A204.1 (cell line): ENCODE data around the gene PPP6C.
"Not testable (repeated sequence)": the region's sequence is repeated elsewhere in the genome, so short reads cannot be mapped to it uniquely, and the experiment has no call there.

ENCODE experiments used
- FAIRE-seq: peaks from 2 replicates; lab custom pipeline; 2012; peaks lifted over from hg19 to GRCh38; lab: Jason Lieb, UNC

The PPP6C gene

DNA sequence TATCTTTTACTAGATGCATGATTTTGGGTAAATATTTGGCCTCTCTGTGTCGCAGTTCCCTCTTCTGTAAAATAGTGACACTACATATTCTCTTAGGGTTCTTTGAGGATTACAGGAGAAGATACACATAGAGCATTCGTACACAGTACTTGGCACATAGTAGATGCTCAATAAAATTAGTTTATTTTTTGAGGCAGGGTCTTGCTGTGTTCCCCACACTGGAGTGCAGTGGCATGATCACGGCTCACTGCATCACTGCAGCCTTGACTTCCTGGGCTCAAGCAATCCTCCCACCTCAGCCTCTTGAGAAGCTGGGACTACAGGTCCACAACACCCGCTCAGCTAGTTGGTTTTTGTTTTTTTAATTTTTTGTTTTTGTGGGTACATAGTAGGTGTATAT, 47.9 kb downstream of the PPP6C start:
- no peak for FAIRE-seq

DNA sequence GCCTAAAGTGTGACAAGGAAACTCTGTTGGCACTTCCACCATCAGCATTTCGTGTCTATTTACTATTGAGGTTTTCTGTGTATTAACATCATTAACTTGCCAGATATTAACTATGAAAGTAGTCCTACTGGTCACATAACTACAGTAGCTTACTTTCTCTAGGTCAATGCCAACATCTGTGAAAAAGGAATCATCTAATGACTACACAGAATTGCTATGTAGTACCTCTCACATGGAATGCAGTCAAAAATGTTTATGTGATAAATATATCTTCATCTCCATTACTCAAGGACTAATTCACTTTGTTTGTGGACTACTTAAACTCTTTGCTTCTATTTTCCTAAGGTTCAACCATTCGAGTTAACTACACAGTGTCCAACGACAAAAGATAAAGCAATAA, 48.4 kb downstream of the PPP6C start:
- FAIRE-seq, result no peak

DNA sequence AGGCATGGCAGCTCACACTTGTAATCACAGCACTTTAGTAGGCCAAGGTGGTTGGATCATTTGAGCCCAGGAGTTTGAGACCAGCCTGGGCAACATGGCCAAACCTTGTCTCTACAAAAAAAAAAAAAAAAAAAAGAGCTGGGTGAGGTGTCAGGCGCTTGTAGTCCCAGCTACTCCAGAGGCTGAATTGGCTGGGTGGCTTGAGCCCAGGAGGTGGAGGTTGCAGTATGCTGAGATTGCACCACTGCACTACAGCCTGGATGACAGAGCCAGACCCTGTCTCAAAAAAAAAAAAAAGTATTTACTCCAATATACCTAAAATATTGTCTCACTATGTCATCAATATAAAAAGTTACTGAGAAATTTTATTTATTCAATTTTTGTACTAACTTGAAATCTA, 49.0 kb downstream of the PPP6C start:
- FAIRE-seq, result no peak

- FAIRE-seq, result no peak
Measured at GRCh38 chr9:125137200-125137599, 52.4 kb downstream of the PPP6C start.

DNA sequence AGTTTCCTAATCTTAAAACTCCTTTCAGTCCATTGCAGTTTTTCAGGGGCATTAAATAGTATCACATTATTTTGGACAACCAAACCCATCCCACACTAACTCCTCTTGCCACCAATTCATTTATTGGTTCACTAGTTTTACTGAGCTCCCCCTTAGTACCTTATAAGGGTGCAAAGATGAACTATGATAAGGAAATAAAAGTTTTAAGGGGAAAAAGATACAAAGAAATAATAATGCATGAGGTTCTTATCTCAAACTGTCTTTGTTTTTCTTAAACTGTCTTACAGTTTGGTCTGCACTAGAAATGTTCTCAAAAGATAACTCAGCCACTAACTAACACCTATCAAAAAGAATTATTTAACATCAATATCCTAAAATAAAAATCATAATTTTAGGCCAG, 54.6 kb downstream of the PPP6C start:
- FAIRE-seq, result no peak

DNA sequence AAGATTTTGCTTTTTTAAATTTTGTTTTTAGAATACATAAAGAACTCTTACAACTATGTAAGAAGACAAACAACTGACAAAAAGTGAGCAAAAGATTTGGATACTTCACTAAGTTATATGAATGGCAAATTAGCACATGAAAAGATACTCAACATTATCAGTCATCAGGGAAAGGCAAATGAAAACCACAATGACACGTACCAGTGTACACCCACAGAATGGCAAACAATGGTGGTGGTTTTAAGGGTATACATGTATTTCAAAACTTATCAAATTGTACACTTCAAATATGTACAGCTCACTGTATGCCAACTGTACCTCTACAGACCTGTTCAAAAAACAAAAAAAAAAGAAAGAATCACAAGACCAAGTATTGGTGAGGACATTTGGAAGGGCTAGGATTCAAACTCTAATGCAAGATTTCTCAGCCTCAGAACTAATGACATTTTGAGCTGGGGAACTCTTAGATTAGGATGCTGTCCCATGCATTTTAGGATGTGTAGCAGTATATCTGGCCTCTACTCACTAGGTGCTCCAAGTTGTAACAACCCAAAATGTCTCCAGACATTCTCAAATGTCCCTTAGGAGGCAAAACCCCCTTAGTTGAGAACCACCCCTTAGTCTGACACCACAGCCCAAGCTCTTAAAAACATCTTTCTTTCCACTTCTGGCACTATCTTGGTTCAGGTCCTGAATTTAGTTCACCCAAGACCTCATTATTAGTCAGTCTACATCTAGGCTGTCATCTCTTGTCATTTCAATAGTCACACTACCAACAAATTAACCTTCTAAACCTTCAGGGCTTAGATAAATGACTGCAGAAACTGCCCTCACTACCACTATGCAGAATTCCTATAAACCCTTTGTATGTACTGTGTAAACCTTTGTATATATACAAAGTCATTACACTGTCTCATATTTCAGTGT, 55.9 kb downstream of the PPP6C start:
- FAIRE-seq, result no peak

DNA sequence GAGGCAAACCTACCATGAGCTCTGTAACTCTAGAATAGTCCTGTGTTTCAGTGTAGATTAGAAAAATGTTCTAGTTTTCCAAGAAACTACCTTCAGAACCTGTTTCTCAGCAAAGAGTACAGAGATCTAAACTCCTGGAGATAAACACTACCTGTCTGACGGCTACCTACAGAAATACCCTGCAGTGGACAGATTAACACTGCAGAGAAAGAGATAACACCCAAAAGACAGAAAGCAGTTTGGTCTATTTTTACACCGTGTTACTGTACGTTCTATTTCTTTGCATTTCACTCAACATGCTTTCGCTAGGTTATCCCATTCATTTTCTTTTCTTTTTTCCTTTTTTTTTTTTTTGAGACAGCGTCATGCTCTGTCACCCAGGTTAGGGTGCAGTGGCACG, 57.8 kb downstream of the PPP6C start:
- FAIRE-seq, result no peak

- FAIRE-seq, result no peak
Measured at GRCh38 chr9:125126019-125126746, 63.4 kb downstream of the PPP6C start.

DNA sequence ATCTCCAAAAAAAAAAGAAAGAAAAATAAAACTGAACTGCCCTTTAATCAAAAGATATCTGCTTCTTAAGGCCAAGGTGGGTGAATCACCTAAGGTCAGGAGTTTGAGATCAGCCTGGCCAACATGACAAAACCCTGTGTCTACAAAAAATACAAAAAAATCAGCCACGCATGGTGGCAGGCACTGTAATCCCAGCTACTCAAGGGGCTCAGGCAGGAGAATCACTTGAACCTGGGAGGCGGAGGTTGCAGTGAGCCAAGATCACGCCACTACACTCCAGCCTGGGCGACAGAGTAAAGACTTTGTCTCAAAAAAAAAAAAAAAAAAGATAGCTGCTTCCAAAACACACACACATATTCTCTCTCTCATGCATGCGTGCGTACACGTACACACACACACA, 64.1 kb downstream of the PPP6C start:
- no peak for FAIRE-seq

- FAIRE-seq, result no peak
Measured at GRCh38 chr9:125121146-125121545, 68.5 kb downstream of the PPP6C start.

- no peak for FAIRE-seq
Measured at GRCh38 chr9:125119643-125120286, 69.8 kb downstream of the PPP6C start.

DNA sequence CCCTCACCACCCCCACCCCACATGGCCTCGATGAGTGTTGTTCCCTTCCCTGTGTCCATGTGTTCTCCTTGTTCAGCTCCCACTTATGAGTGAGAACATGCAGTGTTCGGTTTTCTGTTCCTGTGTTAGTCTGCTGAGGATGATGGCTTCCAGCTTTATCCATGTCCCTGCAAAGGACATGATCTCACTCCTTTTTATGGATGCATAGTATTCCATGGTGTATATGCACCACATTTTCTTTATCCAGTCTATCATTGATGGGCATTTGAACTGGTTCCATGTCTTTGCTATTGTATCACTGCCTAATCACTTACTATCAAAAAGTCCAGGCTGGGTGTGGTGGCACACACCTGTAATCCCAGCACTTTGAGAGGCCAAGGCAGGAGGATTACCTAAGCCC, 70.9 kb downstream of the PPP6C start:
- not testable (repeated sequence) for FAIRE-seq

GRCh38 chr9:125114503-125114902, 75.1 kb downstream of the PPP6C start:
- FAIRE-seq, result not testable (repeated sequence)

- FAIRE-seq, result no peak
Measured at GRCh38 chr9:125110464-125110863, 79.1 kb downstream of the PPP6C start.

DNA sequence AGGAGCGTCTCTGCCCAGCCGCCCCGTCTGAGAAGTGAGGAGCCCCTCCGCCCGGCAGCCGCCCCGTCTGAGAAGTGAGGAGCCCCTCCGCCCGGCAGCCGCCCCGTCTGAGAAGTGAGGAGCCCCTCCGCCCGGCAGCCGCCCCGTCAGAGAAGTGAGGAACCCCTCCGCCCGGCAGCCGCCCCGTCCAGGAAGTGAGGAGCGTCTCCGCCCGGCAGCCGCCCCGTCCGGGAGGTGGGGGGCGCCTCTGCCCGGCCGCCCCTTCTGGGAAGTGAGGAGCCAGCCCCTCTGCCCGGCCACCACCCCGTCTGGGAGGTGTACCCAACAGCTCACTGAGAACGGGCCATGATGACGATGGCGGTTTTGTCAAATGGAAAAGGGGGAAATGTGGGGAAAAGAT, 81.1 kb downstream of the PPP6C start:
- not testable (repeated sequence) for FAIRE-seq

- FAIRE-seq, result no peak
Measured at GRCh38 chr9:125106285-125106893, 83.2 kb downstream of the PPP6C start.

- FAIRE-seq, result no peak
Measured at GRCh38 chr9:125103770-125104460, 85.7 kb downstream of the PPP6C start.

GRCh38 chr9:125103021-125103420, 86.6 kb downstream of the PPP6C start:
- no peak for FAIRE-seq

DNA sequence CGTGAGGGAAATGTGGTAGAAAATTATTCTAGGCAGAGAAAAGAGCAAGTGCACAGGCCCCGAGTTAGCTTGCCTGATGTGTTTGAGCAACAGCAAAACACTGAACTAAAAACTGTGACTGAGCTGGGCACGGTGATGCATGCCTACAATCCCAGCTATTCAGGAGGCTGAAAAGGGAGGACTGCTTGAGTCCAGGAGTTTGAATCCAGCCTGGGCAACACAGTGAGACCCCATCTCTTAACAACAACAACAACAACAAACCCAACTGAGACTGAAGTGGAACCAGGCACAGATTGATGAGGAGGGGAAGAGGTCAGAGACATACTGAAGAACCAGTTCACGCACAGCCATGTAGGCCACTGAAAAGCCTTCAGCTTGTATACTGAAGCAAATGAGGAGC, 88.8 kb downstream of the PPP6C start:
- no peak for FAIRE-seq

DNA sequence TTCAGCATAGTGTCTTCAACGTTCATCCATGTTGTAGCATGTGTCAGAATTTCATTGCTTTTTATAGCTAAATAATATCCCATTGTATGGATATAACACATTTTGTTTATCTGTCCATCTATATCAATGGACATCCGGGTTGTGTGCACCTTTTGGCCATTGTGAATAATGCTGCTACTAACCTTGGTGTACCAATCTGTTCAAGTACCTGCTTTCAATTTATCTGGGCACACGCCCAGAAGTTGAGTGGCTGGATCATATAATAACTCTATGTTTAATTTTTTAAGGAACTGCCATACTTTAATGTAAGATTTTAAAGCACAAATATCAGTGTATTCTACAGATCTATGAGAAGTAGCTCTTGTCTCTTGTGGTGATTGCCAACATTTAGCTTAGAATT, 89.8 kb downstream of the PPP6C start:
- no peak for FAIRE-seq
